ENCODE measurements around the gene DAP.

DAP gene

GRCh38 chr5:10760096-10760920, 726 bp downstream of the DAP start:
- DNase-seq: no peak

- DNase-seq: no peak
Observed at GRCh38 chr5:10759111-10759510, 1.9 kb downstream of the DAP start.

GRCh38 chr5:10757922-10758555, 3.0 kb downstream of the DAP start:
- no peak for DNase-seq

- no peak for DNase-seq
Observed at GRCh38 chr5:10757043-10757442, 4.0 kb downstream of the DAP start.

- DNase-seq: no peak
Observed at GRCh38 chr5:10756549-10756948, 4.5 kb downstream of the DAP start.

GRCh38 chr5:10753178-10753577, 7.9 kb downstream of the DAP start:
- DNase-seq: no peak

- no peak for DNase-seq
Observed at GRCh38 chr5:10752451-10752850, 8.6 kb downstream of the DAP start.

- DNase-seq: no peak
Observed at GRCh38 chr5:10750909-10751308, 10.1 kb downstream of the DAP start.

- DNase-seq: no peak
Observed at GRCh38 chr5:10747678-10748622, 13.1 kb downstream of the DAP start.

GRCh38 chr5:10746711-10747110, 14.3 kb downstream of the DAP start:
- DNase-seq: no peak

- no peak for DNase-seq
Observed at GRCh38 chr5:10745133-10745532, 15.9 kb downstream of the DAP start.

- no peak for DNase-seq
Observed at GRCh38 chr5:10744681-10745080, 16.4 kb downstream of the DAP start.

- DNase-seq: no peak
Observed at GRCh38 chr5:10743951-10744350, 17.1 kb downstream of the DAP start.

GRCh38 chr5:10743526-10743925, 17.5 kb downstream of the DAP start:
- DNase-seq: no peak

GRCh38 chr5:10741661-10742060, 19.4 kb downstream of the DAP start:
- no peak for DNase-seq

- DNase-seq: no peak
Observed at GRCh38 chr5:10740384-10740783, 20.6 kb downstream of the DAP start.

GRCh38 chr5:10737880-10738279, 23.2 kb downstream of the DAP start:
- DNase-seq: no peak

- DNase-seq: no peak
Observed at GRCh38 chr5:10736808-10737207, 24.2 kb downstream of the DAP start.

- no peak for DNase-seq
Observed at GRCh38 chr5:10736354-10736753, 24.7 kb downstream of the DAP start.

GRCh38 chr5:10735569-10736276, 25.3 kb downstream of the DAP start:
- DNase-seq: peak in 1 of 2 experiments; percentile 24

- DNase-seq: no peak
Observed at GRCh38 chr5:10734832-10735523, 26.1 kb downstream of the DAP start.

Measured in cerebellar nuclear complex (tissue), 1 donor.